ENCODE data around the gene FUT2.

GRCh38 chr19:48703316-48703715 is 7.5 kb downstream of the FUT2 start:
- no peak for TF ChIP-seq CTCF (IDR thresholded peaks at IDR 0.05 in 4 of 5, conservative IDR thresholded peaks at IDR 0.05 in 1 of 5)
- no peak for TF ChIP-seq POLR2A (IDR thresholded peaks at IDR 0.05)
